Neural progenitor cell (in vitro differentiated cells): ENCODE measurements around the gene CTDP1.

ENCODE experiments used
- CTCF ChIP-seq: fragments of 200-600 bp; sonication (generic); IDR thresholded peaks from 2 replicates; pipeline ENCODE4 v1.5.1; 2017; ENCODE audit warnings: antibody characterized with exemption, mild to moderate bottlenecking
- EZH2 ChIP-seq: fragments of 200-600 bp; sonication (generic); IDR thresholded peaks from 2 replicates; pipeline ENCODE4 v1.6.1; 2017; ENCODE audit warnings: antibody characterized with exemption, mild to moderate bottlenecking, moderate library complexity
- EZH2phosphoT487 ChIP-seq: fragments of 200-600 bp; sonication (generic); IDR thresholded peaks from 2 replicates; pipeline ENCODE4 v1.6.1; 2017; ENCODE audit warnings: antibody characterized with exemption

- TF ChIP-seq CTCF (no peak), EZH2 (no peak), EZH2phosphoT487 (no peak)
Measured at GRCh38 chr18:79680891-79681339, 1.3 kb downstream of the CTDP1 start.
